ENCODE data around the gene SUGP1.

SUGP1 gene

DNA sequence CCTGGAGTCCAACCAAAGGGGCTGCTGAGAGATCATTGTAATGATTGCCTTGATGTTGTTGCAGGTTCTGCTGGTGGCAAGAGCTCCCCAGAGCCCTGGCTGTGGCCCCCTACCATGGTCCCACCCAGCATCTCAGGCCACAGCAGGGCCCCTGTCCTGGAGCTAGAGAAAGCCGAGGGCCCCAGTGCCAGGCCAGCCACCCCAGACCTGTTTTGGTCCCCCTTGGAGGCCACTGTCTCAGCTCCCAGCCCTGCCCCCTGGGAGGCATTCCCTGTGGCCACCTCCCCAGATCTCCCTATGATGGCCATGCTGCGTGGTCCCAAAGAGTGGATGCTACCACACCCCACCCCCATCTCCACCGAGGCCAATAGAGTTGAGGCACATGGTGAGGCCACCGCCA is 93.1 kb downstream of the SUGP1 start:
- DNase-seq (ENCODE audit: low spot score) = no peak

DNA sequence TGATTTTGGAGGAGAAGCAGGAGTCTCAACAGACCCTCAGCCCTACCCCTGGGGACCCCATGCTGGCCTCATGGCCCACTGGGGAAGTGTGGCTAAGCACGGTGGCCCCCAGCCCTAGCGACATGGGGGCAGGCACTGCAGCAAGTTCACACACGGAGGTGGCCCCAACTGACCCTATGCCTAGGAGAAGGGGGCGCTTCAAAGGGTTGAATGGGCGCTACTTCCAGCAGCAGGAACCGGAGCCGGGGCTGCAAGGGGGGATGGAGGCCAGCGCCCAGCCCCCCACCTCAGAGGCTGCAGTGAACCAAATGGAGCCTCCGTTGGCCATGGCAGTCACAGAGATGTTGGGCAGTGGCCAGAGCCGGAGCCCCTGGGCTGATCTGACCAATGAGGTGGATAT is 93.6 kb downstream of the SUGP1 start:
- DNase-seq (ENCODE audit: low spot score) = no peak

DNA sequence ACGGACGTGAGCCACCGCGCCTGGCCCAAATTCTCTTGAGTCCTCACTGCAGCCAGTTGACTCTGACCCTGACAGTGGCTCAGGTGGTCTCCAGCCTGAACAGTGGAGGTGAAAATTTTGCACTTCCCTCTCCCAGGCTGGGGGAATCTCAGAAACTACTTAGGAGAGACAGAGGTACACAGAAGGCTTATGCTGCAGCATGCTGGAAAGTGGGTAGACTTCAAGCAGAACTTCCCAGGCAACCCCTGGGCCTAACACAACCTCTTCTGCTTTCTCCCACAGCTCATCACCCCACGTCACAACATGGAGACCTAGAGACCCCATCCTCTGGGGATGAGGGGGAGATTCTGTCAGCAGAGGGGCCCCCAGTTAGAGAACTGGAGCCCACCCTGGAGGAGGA is 94.1 kb downstream of the SUGP1 start:
- DNase-seq (ENCODE audit: low spot score) = no peak

All from CD4-positive, alpha-beta T cell treated with Interleukin-15 for 4 hours (primary cell).